MM.1S (cell line): Measurements from ENCODE around the gene PRMT1.

ENCODE experiments used
- CTCF ChIP-seq: fragments of 300-600 bp; sonication (generic); IDR thresholded peaks from 2 replicates; pipeline ENCODE4 v1.5.1; 2016; ENCODE audit warnings: antibody characterized with exemption, low read length, mixed read lengths
- EZH2 ChIP-seq: fragments of 300-600 bp; sonication (generic); optimal IDR thresholded peaks from 2 replicates; pipeline ENCODE3; 2017; ENCODE audit warnings: low read depth, mild to moderate bottlenecking, antibody characterized with exemption, low read length, mixed read lengths

DNA sequence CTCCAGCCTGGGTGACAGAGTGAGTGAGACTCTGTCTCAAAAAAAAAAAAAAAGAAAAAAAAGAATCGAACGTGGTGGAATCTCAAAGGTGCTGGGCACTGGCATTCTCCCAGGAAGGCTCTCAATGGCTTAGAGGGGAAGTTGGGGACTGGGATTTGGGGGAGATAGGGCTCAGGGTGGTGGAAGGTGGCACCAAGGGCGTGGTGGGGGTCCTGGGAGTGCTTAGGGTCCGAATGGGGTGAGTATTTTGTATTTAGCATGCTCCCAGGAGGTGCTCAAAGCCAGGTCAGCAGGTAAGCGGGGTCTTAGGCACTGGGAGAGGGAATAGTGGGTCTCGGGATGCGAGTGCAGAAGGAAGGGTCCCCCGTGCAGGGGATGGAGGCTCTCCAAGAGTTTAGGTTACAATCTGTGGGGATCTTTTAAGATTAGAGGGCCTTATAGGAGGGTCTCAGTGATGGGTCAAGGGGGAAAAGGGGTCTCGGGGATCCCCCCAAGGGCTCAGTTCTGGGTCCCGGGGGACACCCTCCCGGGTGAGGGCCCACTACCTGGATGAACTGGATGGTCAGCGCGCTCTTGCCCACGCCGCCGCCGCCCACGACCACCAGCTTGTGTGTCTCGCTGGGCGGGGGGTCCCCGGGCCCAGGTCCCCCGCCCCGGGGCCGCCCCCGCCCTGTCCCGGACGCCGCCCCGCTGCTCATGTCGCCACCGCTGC lies 37.5 kb upstream of the PRMT1 start:
- TF ChIP-seq EZH2 (no peak), CTCF (no peak)
